Activated CD4-positive, CD25-positive, alpha-beta regulatory T cell (primary cell): Measurements from ENCODE around the gene INCENP.

Source experiments
- DNase-seq, 4 experiments: peaks; one replicate each; lab custom pipeline; 2025; lab: John Stamatoyannopoulos, UW

INCENP gene

GRCh38 chr11:62141111-62142042 is 17.6 kb downstream of the INCENP start:
- DNase-seq: no peak

- DNase-seq: no peak
Observed at GRCh38 chr11:62142043-62142375, 18.2 kb downstream of the INCENP start.

GRCh38 chr11:62142921-62143320 is 19.1 kb downstream of the INCENP start:
- DNase-seq: no peak

- DNase-seq: no peak
Observed at GRCh38 chr11:62143727-62144126, 19.9 kb downstream of the INCENP start.

- DNase-seq: no peak
Observed at GRCh38 chr11:62144641-62145255, 20.9 kb downstream of the INCENP start.

- no peak for DNase-seq
Observed at GRCh38 chr11:62145261-62145871, 21.6 kb downstream of the INCENP start.

GRCh38 chr11:62146476-62147200 is 22.8 kb downstream of the INCENP start:
- DNase-seq: no peak

- DNase-seq: no peak
Observed at GRCh38 chr11:62147545-62147944, 23.7 kb downstream of the INCENP start.

GRCh38 chr11:62148271-62148980 is 24.6 kb downstream of the INCENP start:
- no peak for DNase-seq

GRCh38 chr11:62149986-62150886 is 26.4 kb downstream of the INCENP start:
- DNase-seq: no peak

- no peak for DNase-seq
Observed at GRCh38 chr11:62150887-62151736, 27.3 kb downstream of the INCENP start.

- DNase-seq: no peak
Observed at GRCh38 chr11:62151737-62152102, 27.9 kb downstream of the INCENP start.

- DNase-seq: no peak
Observed at GRCh38 chr11:62152245-62153086, 28.7 kb downstream of the INCENP start.

- no peak for DNase-seq
Observed at GRCh38 chr11:62153087-62153395, 29.2 kb downstream of the INCENP start.

- no peak for DNase-seq
Observed at GRCh38 chr11:62153617-62154016, 29.8 kb downstream of the INCENP start.

GRCh38 chr11:62157603-62158002 is 33.8 kb downstream of the INCENP start:
- DNase-seq: no peak

GRCh38 chr11:62166371-62166770 is 42.6 kb downstream of the INCENP start:
- no peak for DNase-seq

- no peak for DNase-seq
Observed at GRCh38 chr11:62169448-62169847, 45.6 kb downstream of the INCENP start.

- no peak for DNase-seq
Observed at GRCh38 chr11:62169935-62170334, 46.1 kb downstream of the INCENP start.
